Fibroblast of skin of abdomen (primary cell): Measurements from ENCODE around the gene SGF29.
"Not testable (repeated sequence)": the region's sequence is repeated elsewhere in the genome, so short reads cannot be mapped to it uniquely, and the experiment has no call there.

Experiments used
- DNase-seq: peaks from one replicate; pipeline ENCODE4 v3.0.0-alpha.2; 2013

Gene SGF29

DNA sequence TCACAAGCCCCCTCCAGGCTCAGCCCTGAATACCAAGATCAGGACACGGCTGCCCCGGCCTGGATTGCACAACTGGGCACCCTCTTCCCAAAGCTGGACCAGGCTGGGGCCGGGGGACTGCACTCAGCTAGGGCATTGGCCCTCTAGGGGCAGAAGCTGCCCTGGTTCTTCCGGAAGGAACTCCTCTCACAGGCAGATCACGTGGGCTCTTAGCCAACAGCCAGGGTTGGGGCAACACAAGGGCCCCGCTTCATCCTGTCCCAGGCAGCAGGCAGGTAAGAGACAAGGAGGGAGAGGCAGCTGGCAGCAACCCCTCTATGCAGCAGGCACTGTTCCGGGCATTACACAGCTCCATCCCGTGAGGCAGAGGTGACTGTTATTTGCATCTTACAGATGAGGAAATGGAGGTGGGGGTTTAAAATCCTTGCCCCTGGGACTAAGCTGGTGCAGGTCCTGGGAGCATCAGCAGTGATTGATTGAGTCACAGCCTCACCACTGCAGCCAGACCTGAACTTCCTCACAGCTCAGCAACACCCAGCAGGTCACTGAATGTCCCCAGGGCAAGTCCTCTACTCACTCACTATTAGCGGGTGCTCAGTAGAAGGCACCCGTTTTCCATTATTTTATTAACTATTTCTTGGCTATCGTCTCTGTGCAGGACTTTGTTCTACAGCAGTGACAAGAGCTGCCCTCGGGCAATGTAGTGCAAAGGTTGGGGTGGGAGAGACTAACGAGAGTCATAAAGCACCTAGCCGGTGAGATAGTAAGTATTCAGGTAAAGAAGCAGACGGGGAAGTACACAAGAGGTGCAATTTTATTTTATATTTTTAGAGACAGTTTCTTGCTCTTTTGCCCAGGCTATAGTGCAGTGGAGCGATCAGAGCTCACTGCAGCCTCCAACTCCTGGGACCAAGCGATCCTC lies 58.9 kb downstream of the SGF29 start:
- not testable (repeated sequence) for DNase-seq

DNA sequence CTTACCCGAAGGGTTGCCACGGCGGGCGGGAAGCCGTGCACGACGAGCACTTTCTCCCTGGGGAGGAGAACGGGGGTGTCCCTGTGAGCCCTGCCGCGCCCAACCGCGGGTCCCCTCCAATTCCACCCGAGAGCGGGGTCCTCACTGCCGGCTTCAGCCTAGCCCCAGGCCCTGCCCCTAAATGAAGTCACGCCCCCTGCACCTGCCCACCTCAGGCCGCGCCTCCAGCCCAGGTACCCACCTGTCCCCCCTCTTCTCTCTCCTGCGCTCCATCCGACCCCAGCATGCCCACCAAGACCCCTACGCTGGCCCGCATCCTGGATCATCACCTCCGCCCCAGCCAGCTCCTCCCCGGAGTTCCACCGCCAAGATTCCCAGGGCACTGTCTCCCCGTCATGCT lies 60.2 kb downstream of the SGF29 start:
- DNase-seq = not testable (repeated sequence)

DNA sequence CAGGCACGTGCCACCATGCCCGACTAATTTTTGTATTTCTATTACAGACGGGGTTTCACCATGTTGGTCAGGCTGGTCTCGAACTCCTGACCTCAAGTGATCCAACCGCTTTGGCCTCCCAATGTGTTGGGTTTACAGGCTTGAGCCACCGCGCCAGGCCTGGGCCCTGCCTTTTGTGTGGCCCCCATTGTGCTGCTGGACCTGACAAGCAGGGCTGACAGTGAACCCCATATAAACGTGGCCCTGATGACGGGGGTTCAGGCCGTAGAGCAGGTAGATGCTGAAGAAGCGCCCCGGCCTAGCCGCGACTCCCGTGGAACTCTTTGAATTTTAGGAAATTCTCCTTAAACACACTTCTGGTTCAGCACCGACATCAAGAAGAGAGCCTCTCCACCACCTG lies 60.8 kb downstream of the SGF29 start:
- DNase-seq = not testable (repeated sequence)

DNA sequence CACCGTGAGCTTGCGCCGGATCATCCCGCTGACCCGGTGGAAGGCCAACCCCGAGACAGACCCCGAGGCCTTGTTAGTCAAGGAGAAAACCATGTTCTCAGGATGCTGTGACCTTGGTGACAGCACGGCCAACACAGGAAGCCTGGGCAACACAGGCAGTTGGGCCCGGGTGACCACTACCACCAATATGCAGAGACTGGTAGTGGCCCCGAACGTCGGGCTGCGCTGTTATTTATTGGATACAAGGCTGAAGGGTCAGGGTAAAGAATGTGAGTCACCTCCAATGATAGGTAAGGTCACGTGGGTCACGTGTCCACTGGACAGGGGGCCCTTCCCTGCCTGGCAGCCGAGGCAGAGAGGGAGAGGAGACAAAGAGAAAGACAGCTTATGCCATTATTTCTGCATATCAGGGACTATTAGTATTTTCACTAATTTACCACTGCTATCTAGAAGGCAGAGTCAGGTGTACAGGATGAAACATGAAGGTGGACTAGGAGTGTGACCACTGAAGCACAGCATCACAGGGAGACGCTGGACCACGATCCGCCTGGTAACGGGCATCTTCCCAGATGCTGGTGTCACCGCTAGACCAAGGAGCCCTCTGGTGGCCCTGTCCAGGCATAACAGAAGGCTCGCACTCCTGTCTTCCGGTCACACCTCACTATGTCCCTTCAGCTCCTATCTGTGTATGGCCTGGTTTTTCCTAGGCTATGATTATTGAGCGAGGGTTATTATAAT lies 61.9 kb downstream of the SGF29 start:
- DNase-seq = peak; percentile 18

DNA sequence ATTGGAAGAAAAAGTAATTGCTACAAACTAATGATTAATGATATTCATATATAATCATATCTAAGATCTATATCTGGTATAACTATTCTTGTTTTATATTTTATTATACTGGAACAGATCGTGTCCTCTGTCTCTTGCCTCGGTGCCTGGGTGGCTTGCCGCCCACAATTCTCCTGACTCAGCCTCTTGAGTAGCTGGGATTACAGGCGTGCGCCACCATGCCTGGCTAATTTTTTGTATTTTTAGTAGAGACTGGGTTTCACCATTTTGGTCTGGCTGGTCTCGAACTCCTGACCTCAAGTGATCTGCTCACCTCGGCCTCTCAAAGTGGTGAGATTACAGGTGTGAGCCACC lies 62.5 kb downstream of the SGF29 start:
- not testable (repeated sequence) for DNase-seq

DNA sequence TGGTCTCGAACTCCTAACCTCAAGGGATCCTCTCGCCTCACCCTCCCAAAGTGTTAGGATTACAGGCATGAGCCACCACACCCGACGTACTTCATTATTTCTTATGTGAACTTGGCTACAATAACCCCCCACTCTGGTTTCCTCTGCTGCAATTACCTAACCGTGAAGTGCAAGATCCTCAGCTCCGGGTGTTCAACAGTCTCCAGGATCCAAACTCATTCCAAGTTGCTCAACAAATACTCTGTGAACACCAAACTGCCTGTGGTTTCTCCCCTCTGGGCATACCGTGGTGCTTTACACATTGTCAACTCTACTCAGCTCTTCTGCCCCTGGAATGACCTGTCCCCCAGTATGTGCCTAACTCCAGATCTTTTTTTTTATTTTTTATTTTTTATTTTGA lies 62.9 kb downstream of the SGF29 start:
- no peak for DNase-seq

DNA sequence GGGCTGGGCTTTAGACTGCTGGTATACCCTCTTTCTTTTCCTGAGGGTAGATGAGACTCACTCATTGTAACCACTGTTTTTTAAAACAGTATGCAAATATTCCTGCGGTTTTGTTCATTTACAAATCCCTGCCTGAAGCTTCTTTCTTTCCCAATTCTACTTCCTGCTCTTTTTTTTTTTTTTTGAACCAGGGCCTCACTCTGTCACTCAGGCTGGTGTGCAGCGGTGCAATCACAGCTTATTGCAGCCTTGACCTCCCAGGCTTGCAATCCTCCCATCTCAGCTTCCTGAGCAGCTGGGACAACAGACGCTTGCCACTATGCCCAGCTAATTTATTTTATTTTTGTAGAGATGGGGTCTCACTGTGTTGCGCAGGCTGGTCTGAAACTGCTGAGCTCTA lies 64.2 kb downstream of the SGF29 start:
- DNase-seq = no peak

DNA sequence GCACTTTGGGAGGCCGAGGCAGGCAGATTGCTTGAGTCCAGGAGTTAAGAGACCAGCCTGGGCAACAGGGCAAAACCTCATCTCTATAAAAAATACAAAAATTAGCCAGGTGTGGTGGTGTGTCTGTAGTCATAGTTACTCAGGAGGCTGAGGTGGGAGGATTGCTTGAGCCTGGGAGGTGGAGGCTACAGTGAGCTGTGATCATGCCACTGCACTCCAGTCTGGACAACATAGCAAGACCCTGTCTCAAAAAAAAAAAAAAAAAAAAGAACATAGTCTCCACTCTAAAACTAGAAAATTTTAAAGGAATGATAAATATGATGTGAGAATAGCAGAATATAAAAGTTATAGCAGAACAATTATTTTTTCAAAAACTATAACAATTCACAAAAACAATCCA lies 66.6 kb downstream of the SGF29 start:
- DNase-seq = not testable (repeated sequence)

DNA sequence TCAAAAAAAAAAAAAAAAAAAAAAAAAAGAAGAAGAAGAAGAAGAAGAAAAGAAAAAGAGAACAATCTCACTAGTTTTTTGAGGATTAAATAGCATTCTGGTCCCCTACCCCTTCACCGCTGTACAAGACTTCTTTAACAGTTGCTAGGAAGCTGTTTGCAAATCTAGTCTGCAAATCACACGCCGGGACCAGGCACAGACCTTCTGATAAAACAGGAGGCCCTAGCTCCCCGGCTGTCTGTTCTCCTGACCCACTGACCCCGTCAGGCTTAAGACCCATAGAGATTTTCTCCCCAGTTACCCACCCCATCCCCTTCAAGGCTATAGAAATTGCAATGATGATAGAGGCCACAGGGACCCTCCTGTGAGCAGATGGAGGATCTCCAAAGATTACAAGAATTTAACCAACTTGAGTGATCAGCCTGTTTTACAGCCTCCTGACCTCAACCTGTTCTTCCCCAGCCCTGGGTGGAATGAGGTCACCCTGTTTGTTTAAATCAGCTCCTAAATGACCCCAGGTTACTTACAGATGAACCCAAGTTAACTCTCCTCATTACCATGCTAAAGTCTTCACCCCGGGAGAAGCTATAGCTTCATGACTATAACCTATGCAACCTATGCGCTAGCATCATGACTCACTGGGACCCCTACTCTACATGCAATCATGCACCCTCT lies 67.9 kb downstream of the SGF29 start:
- no peak for DNase-seq

DNA sequence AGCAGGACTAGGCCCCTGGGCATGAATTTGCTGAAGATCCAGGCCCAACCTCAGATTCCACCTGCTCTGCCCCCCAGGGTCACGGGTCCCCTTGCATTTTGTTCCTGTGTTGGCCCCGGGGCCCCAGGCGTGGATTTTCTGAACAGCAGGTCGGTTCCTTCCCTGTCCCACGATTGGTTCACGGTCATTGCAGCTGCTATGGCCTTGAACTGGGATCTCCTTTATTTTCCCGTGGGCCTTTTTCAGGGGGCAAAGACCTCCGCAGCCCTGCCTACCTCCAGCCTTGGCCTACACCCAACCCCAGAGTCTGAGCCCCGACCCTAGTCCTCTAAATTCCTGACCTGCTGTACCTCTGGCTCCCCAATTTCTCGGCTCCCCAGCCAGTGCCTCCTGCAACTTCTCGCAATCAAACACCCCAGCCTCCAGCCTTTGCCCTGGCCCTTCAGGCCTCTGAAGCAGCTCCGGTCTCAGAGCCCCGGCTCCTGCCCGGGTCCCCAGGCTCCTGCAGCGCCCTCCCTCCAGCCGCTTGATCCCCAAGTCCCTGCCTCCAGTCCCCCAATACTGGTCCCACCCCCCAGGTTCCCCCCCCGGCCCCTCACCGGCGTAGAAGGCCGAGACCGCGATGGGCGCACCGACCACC lies 68.9 kb downstream of the SGF29 start:
- DNase-seq = not testable (repeated sequence)

DNA sequence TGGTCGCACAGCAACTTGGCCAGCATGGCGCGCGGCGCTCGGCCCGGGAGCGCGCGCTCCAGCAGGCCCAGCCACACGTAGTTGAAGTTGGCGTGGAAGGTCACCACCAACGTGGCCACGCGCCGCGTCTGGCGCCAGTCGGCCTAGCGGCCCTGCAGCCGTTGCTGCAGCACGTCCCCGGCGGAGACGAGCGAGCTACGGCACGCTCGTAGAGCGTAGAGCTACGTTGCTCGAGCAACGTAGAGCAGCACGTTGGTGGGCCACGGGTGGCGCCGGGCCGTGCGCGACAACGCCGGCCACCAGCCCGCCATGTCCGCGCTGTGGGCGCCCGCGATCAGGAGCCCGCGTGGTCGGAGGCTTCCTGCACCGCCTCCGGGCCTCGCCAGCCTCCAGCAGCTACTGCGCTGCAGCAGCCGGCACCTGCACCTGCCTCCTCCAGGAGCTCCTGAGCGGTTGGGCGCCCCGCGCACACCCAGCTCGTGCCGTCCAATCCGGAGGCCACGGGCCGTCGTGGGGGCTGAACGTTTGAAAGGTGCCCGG lies 69.5 kb downstream of the SGF29 start:
- DNase-seq = no peak

DNA sequence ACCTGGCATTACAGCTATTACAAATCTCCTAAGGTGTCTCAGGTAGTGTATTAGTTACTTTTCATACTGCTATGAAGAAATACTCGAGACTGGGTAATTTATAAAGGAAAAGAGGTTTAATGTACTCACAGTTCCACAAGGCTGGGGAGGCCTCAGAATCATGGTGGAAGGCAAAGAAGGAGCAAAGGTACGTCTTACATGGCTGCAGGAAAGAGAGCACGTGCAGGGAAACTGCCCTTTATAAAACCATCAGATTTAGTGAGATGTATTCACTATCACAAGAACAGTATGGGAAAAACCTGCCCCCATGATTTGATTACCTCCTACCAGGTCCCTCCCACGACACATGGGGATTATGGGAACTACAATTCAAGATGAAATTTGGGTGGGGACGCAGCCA lies 77.2 kb downstream of the SGF29 start:
- DNase-seq = not testable (repeated sequence)

DNA sequence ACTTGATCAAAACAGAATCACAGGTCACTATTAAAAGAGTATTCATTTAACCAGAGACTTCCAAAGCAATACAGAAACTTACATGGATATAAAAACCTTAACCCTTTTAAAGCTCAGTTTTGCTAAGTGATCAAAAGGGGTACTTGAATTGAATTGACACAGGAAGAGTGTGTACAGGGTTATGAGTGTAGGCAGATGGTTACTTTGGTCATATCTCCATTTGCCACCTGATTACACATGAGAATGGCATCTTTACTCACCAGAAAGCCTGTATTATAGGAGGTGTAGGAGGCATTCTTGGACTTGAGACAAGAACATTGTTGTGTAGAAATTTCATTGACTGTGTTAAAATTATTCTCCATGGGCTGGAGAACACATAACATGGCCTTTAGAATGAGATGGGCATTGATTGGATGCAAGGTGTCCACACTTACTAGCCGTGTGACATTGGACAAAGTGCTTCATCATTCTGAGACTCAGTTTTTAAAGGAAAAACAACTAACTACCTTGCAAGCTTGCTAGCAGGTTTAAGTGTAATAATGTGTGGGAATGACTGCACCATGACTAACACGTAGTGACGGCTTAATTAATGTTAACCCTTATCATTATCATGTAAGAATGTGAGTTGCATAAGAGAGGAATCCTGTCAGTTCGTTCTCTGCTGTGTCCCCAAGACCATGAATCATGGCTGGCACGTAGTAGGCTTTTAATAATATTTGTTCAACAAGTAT lies 82.5 kb downstream of the SGF29 start:
- peak; percentile 51 for DNase-seq

DNA sequence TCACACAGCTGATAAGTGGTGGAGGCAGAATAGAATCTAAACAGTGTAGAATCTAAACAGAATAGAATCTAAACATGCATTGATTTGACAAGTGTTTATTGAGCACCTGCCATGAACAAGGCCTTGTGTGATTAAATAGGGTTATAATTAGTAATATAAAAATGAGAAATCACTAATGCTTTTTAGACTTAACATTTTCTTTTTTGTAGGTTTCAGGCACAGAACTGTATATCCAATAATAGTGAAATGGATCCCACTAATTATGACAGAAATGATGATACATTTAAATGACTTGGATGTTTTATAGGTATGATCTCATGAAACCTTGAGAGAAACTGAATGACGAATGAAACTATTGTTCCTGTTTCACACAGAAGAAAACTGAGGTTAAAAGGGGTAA lies 84.0 kb downstream of the SGF29 start, which contains the start of gene NPIPB8:
TSS of gene NPIPB8 (plus strand) at position 301 of the 400 bp plus-strand sequence. CDS start 296 bp downstream, outside the sequence.
- not testable (repeated sequence) for DNase-seq

DNA sequence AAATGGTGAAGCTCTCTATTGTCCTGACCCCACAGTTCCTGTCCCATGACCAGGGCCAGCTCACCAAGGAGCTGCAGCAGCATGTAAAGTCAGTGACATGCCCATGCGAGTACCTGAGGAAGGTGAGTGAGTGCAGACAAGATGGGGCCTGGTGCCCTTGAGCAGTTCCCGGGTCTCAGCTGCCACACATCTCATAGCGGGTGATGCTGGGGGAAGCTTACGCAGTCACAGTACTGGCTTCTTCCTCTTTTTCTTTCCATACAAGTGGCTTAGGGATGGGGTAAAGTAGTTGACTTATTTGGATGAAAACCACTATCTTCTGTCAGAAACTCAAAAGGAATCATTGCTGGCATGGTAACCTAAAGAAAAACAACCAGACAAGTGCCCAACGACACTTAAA lies 84.6 kb downstream of the SGF29 start:
- DNase-seq = not testable (repeated sequence)

DNA sequence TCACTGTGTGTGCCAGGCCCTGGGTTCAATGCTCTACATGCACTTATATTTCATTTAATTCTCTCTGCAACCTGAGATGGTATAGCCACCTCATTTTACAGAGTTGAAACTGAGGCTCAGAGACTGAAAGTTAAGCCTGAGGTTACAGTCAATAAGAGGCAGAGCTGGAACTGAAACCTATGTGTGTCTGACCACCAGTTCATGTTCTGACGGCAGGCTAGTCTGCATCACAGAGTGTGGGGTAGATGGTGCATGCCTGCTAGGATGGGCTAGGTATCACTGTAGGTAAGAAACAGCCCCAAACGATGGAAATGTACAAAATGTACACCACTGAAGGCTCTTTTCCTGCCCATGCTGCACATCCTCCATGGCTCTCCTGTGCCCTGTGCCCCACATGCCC lies 86.2 kb downstream of the SGF29 start:
- not testable (repeated sequence) for DNase-seq
